ENCODE measurements around the gene MPO.

MPO gene

GRCh38 chr17:58229384-58229783 lies 51.4 kb downstream of the MPO start:
- no peak for DNase-seq

DNA sequence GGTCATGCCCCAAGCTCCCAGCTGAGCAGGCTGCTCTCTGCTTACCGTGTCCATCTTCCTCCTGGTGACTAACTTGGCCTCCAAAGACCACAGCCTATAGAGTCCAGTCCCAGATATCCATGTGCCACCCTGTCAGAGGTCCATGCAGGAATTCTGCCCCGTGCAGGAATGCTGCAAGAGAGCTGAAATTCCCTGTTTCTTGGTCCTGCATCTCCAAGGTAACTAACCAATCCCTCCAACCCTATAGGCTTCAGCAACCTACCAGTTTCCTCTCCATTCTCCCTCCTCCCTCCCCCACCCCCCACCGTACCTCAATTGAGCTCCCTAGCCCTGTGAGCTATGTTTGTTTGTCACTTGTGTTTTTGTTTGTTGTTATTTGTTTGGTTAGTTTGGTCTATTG lies 52.1 kb downstream of the MPO start:
- DNase-seq, result no peak

- no peak for DNase-seq
Observed at GRCh38 chr17:58227733-58228132, 53.0 kb downstream of the MPO start.

DNA sequence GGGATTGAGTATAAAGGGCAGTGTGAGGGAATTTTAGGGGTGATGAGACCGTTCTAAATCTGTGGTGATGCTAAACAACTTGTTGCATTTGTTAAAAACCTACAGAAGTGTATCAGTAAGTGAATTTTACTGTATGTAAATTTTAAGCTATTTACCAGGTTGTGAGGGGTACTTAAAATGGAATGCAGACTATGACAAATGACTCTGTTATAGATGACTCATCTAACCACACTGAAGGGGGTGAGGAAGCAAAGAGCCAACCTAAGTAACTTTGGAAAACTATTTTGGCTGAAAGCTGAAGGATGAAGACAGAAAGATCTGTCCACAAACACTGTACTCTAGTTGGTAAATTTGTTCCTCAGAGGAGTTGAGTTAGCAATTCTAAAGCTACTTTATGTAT lies 56.4 kb downstream of the MPO start:
- no peak for DNase-seq

Measured in activated CD4-positive, alpha-beta T cell treated with anti-CD3 and anti-CD28 coated beads, Interleukin-2, Interleukin-6, amounts not matched to agents 100 ng/mL and 50 ng/mL, durations not matched to agents 16 hours and 8 hours (primary cell).